GM12878 (cell line): ENCODE data around the gene CMSS1. TPM values are rescaled to one million over a fixed set of nuclear protein-coding genes. Genes with fewer than 3 reads are reported as not detected.

ENCODE experiments used
- ATAC-seq: fragments of 200-7000 bp; cut with Tn5 transposase; 3 replicates; pipeline ENCODE4 v1.9.1; 2020; ENCODE audit warnings: mild to moderate bottlenecking, moderate library complexity
- BruUV-seq: library from RNA; stranded (reverse); fragments of 400-500 nt; replicated peaks from 2 replicates; lab custom pipeline; 2021; lab: Mats Ljungman, UMichigan
- CTCF ChIA-PET: fragments of 300-600 bp; sonication (Branson Sonifier 250); formaldehyde crosslinking; extraction: SDS; loops from one replicate; lab custom pipeline; 2021; ENCODE audit warnings: inconsistent platforms; lab: Yijun Ruan, JAX
- POLR2A ChIA-PET: fragments of 350-600 bp; formaldehyde crosslinking; extraction: SDS; loops from one replicate; lab custom pipeline; 2021; ENCODE audit warnings: inconsistent platforms; lab: Charles Lee
- RAD21 ChIA-PET: fragments of 300-600 bp; sonication (Branson Sonifier 250); formaldehyde crosslinking; loops from one replicate; lab custom pipeline; 2023; ENCODE audit warnings: antibody characterized with exemption; ENCODE audit not compliant: unreplicated experiment; lab: Charles Lee
- SMC1A ChIA-PET: fragments of 300-600 bp; sonication (Branson Sonifier 250); formaldehyde crosslinking; loops from one replicate; lab custom pipeline; 2023; ENCODE audit not compliant: unreplicated experiment, uncharacterized antibody; lab: Charles Lee
- DNase-seq: peaks from one replicate; pipeline ENCODE4 v3.0.0-alpha.2; 2011; ENCODE audit warnings: low read depth, low spot score
- FAIRE-seq: peaks from 3 replicates; lab custom pipeline; 2011; peaks lifted over from hg19 to GRCh38; lab: Jason Lieb, UNC
- H2AFZ ChIP-seq: 2 replicates; pipeline ENCODE4 v1.6.0; 2011; ENCODE audit warnings: low read depth, low read length, control low read depth; ENCODE audit not compliant: control insufficient read depth
- H3K27ac ChIP-seq: 2 replicates; pipeline ENCODE4 v1.5.1; 2011; ENCODE audit warnings: control low read depth; ENCODE audit not compliant: control insufficient read depth, insufficient read depth
- H3K27me3 ChIP-seq, 2 experiments: replicated peaks in 1 of 2; 2 replicates each; pipeline versions ENCODE4 v1.6.0 to v1.6.1; 2011; ENCODE audit warnings: low read length in 1 of 2; ENCODE audit not compliant: control insufficient read depth in 2 of 2, insufficient read depth in 2 of 2
- H3K36me3 ChIP-seq, 2 experiments: 2 replicates each; pipeline ENCODE4 v1.5.1; 2011; ENCODE audit warnings: low read length in 1 of 2; ENCODE audit not compliant: control insufficient read depth in 2 of 2, insufficient read depth in 2 of 2
- H3K4me1 ChIP-seq: 2 replicates; pipeline ENCODE4 v1.6.1; 2011; ENCODE audit warnings: mild to moderate bottlenecking, low read length, moderate library complexity, mixed read lengths; ENCODE audit not compliant: control insufficient read depth, insufficient read depth
- H3K4me2 ChIP-seq: 2 replicates; pipeline ENCODE4 v1.6.0; 2011; ENCODE audit warnings: control low read depth; ENCODE audit not compliant: control insufficient read depth, insufficient read depth
- H3K4me3 ChIP-seq: fragments of 200-600 bp; sonication (generic); 2 replicates; pipeline ENCODE4 v1.5.1; 2016
- H3K79me2 ChIP-seq: 2 replicates; pipeline ENCODE4 v1.6.0; 2011; ENCODE audit warnings: low read length; ENCODE audit not compliant: control insufficient read depth, insufficient read depth
- H3K9ac ChIP-seq: 2 replicates; pipeline ENCODE4 v1.8.0; 2011; ENCODE audit warnings: low read length, control low read depth, mixed read lengths; ENCODE audit not compliant: control insufficient read depth, insufficient read depth
- H3K9me3 ChIP-seq: replicated peaks from 3 replicates; pipeline ENCODE4 v1.5.1; 2011; ENCODE audit warnings: mild to moderate bottlenecking, low read length; ENCODE audit not compliant: control insufficient read depth, insufficient read depth
- H4K20me1 ChIP-seq: 2 replicates; pipeline ENCODE4 v1.6.0; 2011; ENCODE audit not compliant: control insufficient read depth, insufficient read depth
- CHD1 ChIP-seq: IDR thresholded peaks from 2 replicates; pipeline ENCODE4 v1.6.1; 2012; ENCODE audit warnings: low read depth, low read length, improper control_type of control experiment
- ESRRA ChIP-seq: IDR thresholded peaks from 2 replicates; pipeline ENCODE4 v1.6.1; 2012; ENCODE audit warnings: mild to moderate bottlenecking, low read length, improper control_type of control experiment
- FOS ChIP-seq: IDR thresholded peaks from 3 replicates; pipeline ENCODE4 v1.6.1; 2011; ENCODE audit warnings: borderline replicate concordance; ENCODE audit not compliant: insufficient read length; ENCODE audit errors: extremely low read depth
- MXI1 ChIP-seq: fragments of 150-350 bp; IDR thresholded peaks from 2 replicates; pipeline ENCODE4 v1.6.1; 2011; ENCODE audit warnings: low read depth, mild to moderate bottlenecking, inconsistent platforms, low read length, improper control_type of control experiment
- MYC ChIP-seq: IDR thresholded peaks from 2 replicates; pipeline ENCODE4 v1.6.1; 2011; ENCODE audit warnings: mild to moderate bottlenecking, low read length, moderate library complexity, inconsistent platforms; ENCODE audit not compliant: insufficient read depth, insufficient replicate concordance, insufficient read length, severe bottlenecking
- NFXL1 ChIP-seq: fragments of 450-650 bp; IDR thresholded peaks from 2 replicates; pipeline ENCODE4 v1.6.1; 2017; ENCODE audit warnings: antibody characterized with exemption, mild to moderate bottlenecking, borderline replicate concordance
- PAX8 ChIP-seq: fragments of 450-650 bp; IDR thresholded peaks from 2 replicates; pipeline ENCODE4 v1.6.1; 2017; ENCODE audit warnings: mild to moderate bottlenecking, moderate library complexity
- POLR2AphosphoS5 ChIP-seq: IDR thresholded peaks from 2 replicates; pipeline ENCODE4 v1.6.1; 2011; ENCODE audit warnings: mild to moderate bottlenecking, low read length, inconsistent platforms
- RBBP5 ChIP-seq: fragments of 200-600 bp; sonication (generic); conservative IDR thresholded peaks from 2 replicates; pipeline ENCODE4 v1.6.1; 2016
- SREBF2 ChIP-seq: IDR thresholded peaks from 2 replicates; pipeline ENCODE4 v1.6.1; 2012; ENCODE audit warnings: mild to moderate bottlenecking, low read length
- TARDBP ChIP-seq: IDR thresholded peaks from 2 replicates; pipeline ENCODE4 v1.6.1; 2016; ENCODE audit warnings: borderline replicate concordance
- WGBS: methylation state at CpG from one replicate; pipeline ENCODE4 v1.1.6; 2016; ENCODE audit warnings: low lambda C conversion rate; ENCODE audit not compliant: insufficient replicate concordance, insufficient coverage; ENCODE audit errors: missing lambda C conversion rate; 5-methylcytosine and 5-hydroxymethylcytosine counted together
- in situ Hi-C: fragments of 300-500 bp; cut with MboI; formaldehyde crosslinking; loops from 9 replicates; pipeline ENCODE4 v1.14.3; 2018; ENCODE audit warnings: mixed read lengths
- intact Hi-C: fragments of 100-400 bp; cut with micrococcal nuclease; formaldehyde crosslinking; loops from one replicate; pipeline ENCODE4 v1.14.2; 2022; ENCODE audit not compliant: unreplicated experiment
- polyA plus RNA-seq, 11 experiments: library from polyadenylated mRNA; depleted of rRNA in 4 of 11; unstranded in 6 of 11; stranded (reverse) in 5 of 11; fragments of >200 nt; fragmentation: Nextera tagmentation in 4 of 11; fragmentation: Illumina TruSeq in 1 of 11; extraction: Ambion mirVana in 4 of 11; extraction: Trizol in 1 of 11; gene quantifications; 1 replicate in 1 of 11; 2 replicates in 10 of 11; pipeline versions ENCODE4 v1.2.1 to v1.2.3, GENCODE V29; 2011 to 2016; ENCODE audit warnings: inconsistent platforms in 2 of 11, missing spikeins in 2 of 11, low read depth in 1 of 11
- total RNA-seq, 4 experiments: library from RNA; depleted of rRNA in 3 of 4; stranded (reverse); fragments of >200 nt in 3 of 4; fragmentation: Illumina TruSeq in 1 of 4; extraction: Trizol in 1 of 4; gene quantifications; 2 replicates each; pipeline versions ENCODE4 v1.2.1 to v1.2.3, GENCODE V29; 2013 to 2021
- TF ChIP-seq, protein P1 (sequence below): fragments of 450-650 bp; IDR thresholded peaks from 2 replicates; pipeline ENCODE4 v1.6.1; 2018; ENCODE audit warnings: mild to moderate bottlenecking, low read depth, moderate library complexity; ENCODE audit not compliant: partially characterized antibody
- TF ChIP-seq, protein P2 (sequence below), 3 experiments: IDR thresholded peaks in 2 of 3; conservative IDR thresholded peaks in 1 of 3; 2 replicates each; pipeline ENCODE4 v1.5.1; 2011; ENCODE audit warnings: low read depth in 3 of 3, low read length in 3 of 3, mild to moderate bottlenecking in 3 of 3, control low read depth in 2 of 3, moderate library complexity in 2 of 3, inconsistent platforms in 1 of 3, mixed read lengths in 1 of 3; ENCODE audit not compliant: control insufficient read depth in 2 of 3, insufficient read depth in 1 of 3; ENCODE audit errors: extremely low read depth in 1 of 3

The CMSS1 gene
- total and polyA plus RNA-seq, 10 of the 15 experiments (the other 5 are each of a cell fraction or from before 2014, with no cell fraction given) = 31.0 to 118 (median 70.1) TPM

DNA sequence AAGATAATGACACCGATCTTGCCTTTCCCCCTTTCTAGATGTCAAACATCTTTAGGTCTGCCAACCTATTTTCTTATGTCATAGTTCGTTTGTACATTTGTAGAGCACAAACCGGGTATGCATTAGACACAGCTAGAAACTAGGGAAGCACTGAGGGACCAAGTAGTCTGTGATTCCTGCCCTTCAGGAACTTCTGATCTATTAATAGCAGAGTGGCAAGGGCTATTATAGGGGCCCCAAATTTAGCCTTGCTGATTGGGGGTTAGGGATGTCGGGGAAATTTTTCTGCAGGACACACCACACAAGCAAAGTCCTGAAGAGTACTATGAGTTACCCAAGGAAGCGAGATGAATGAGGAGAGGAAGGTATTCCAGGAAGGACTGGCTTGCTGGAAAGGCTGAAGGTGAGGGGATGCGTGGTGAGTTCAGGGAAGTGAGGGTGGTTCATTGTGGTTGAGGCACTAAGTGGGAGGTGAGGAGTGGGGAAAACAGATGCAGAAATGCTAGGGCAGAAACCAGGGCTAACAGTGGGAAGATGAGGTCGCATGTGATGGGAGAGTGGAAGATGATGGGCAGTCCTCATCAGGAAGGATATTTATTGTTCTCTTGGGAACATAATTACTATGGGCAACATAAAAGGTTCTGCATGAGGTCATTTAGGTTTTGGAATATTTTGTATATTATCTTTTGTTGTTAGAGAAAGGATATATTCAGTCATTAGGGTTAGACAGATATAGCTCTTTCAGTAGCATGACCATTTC is 144.3 kb downstream of the CMSS1 start:
- in situ Hi-C loops (no loop called here), intact Hi-C loops (no loop called here)
- no TSS peak for BruUV-seq
- ATAC-seq (no peak), FAIRE-seq (peak; percentile 7), DNase-seq (no peak)
- no peak overlapping the region for H3K27ac ChIP-seq
- no peak overlapping the region for H2AFZ ChIP-seq
- H3K27me3 ChIP-seq = no peaks in the 10 kb centered on the region
- H3K9me3 ChIP-seq = no peaks in the 10 kb centered on the region
- no peak overlapping the region for H3K4me2 ChIP-seq
- SMC1A ChIA-PET = interaction anchor here (1.0 kb wide), 1 partner anchor 110 kb away, joined by 3 read pairs; no protein-coding TSS in a partner anchor
- no peaks in the 10 kb centered on the region for H3K79me2 ChIP-seq
- POLR2A ChIA-PET = no interaction called here
- H3K4me1 ChIP-seq = no peaks in the 10 kb centered on the region
- TF ChIP-seq POLR2AphosphoS5 (no peak), SREBF2 (no peak), MXI1 (no peak), TARDBP (no peak), ESRRA (no peak), CHD1 (no peak), FOS (no peak), PAX8 (no peak), MYC (no peak), NFXL1 (no peak), RBBP5 (no peak)
- TF ChIP-seq, protein P1, sequence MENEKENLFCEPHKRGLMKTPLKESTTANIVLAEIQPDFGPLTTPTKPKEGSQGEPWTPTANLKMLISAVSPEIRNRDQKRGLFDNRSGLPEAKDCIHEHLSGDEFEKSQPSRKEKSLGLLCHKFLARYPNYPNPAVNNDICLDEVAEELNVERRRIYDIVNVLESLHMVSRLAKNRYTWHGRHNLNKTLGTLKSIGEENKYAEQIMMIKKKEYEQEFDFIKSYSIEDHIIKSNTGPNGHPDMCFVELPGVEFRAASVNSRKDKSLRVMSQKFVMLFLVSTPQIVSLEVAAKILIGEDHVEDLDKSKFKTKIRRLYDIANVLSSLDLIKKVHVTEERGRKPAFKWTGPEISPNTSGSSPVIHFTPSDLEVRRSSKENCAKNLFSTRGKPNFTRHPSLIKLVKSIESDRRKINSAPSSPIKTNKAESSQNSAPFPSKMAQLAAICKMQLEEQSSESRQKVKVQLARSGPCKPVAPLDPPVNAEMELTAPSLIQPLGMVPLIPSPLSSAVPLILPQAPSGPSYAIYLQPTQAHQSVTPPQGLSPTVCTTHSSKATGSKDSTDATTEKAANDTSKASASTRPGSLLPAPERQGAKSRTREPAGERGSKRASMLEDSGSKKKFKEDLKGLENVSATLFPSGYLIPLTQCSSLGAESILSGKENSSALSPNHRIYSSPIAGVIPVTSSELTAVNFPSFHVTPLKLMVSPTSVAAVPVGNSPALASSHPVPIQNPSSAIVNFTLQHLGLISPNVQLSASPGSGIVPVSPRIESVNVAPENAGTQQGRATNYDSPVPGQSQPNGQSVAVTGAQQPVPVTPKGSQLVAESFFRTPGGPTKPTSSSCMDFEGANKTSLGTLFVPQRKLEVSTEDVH = no peak
- TF ChIP-seq, protein P2, sequence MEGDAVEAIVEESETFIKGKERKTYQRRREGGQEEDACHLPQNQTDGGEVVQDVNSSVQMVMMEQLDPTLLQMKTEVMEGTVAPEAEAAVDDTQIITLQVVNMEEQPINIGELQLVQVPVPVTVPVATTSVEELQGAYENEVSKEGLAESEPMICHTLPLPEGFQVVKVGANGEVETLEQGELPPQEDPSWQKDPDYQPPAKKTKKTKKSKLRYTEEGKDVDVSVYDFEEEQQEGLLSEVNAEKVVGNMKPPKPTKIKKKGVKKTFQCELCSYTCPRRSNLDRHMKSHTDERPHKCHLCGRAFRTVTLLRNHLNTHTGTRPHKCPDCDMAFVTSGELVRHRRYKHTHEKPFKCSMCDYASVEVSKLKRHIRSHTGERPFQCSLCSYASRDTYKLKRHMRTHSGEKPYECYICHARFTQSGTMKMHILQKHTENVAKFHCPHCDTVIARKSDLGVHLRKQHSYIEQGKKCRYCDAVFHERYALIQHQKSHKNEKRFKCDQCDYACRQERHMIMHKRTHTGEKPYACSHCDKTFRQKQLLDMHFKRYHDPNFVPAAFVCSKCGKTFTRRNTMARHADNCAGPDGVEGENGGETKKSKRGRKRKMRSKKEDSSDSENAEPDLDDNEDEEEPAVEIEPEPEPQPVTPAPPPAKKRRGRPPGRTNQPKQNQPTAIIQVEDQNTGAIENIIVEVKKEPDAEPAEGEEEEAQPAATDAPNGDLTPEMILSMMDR (IDR thresholded peaks at IDR 0.05 in 2 of 3, conservative IDR thresholded peaks at IDR 0.05 in 1 of 3; ENCODE audit: control insufficient read depth in 2 of 3, extremely low read depth in 1 of 3, insufficient read depth in 1 of 3, low read depth in 3 of 3, low read length in 3 of 3) = no peak
- H4K20me1 ChIP-seq = no peaks in the 10 kb centered on the region
- WGBS = 79% methylated on average over 7 of the region's 7 CpGs
- no peaks in the 10 kb centered on the region for H3K36me3 ChIP-seq
- no peak overlapping the region for H3K4me3 ChIP-seq
- no peak overlapping the region for H3K9ac ChIP-seq
- RAD21 ChIA-PET = no interaction called here
- CTCF ChIA-PET = no interaction called here
